Epithelial cell of esophagus (primary cell): ENCODE data around the gene FAXC.

Experiments used
- DNase-seq: peaks from one replicate; pipeline ENCODE4 v3.0.0; 2010; ENCODE audit warnings: low read depth
- H3K4me3 ChIP-seq: 2 replicates; pipeline ENCODE4 v1.5.1; 2011; ENCODE audit warnings: mild to moderate bottlenecking, low read length, control low read depth
- CTCF ChIP-seq: IDR thresholded peaks from 2 replicates; pipeline ENCODE4 v1.5.1; 2011; ENCODE audit warnings: low read depth, mild to moderate bottlenecking, low read length, control low read depth, inconsistent platforms; ENCODE audit not compliant: insufficient read depth; ENCODE audit errors: missing control alignments

Gene FAXC

GRCh38 chr6:99294786-99295185, 54.7 kb downstream of the FAXC start:
- no peak for TF ChIP-seq CTCF

GRCh38 chr6:99289701-99290100, 59.8 kb downstream of the FAXC start:
- DNase-seq: no peak
- TF ChIP-seq CTCF: no peak
- H3K4me3 ChIP-seq: no peak overlapping the region

More at GRCh38 chr6:99294786-99295185, 54.7 kb downstream of the FAXC start:
- DNase-seq: no peak
- H3K4me3 ChIP-seq: no peak overlapping the region

- no peak overlapping the region for H3K4me3 ChIP-seq
- TF ChIP-seq CTCF: no peak
- no peak for DNase-seq
Measured at GRCh38 chr6:99288668-99289067, 60.8 kb downstream of the FAXC start.

- TF ChIP-seq CTCF: no peak
- H3K4me3 ChIP-seq: no peak overlapping the region
- DNase-seq: no peak
Measured at GRCh38 chr6:99287523-99287922, 62.0 kb downstream of the FAXC start.

GRCh38 chr6:99285881-99286280, 63.6 kb downstream of the FAXC start:
- DNase-seq: no peak
- no peak for TF ChIP-seq CTCF

GRCh38 chr6:99282479-99283062, 66.9 kb downstream of the FAXC start:
- DNase-seq: peak; percentile 33
- TF ChIP-seq CTCF: peak; percentile 60
- no peak overlapping the region for H3K4me3 ChIP-seq

More at GRCh38 chr6:99285881-99286280, 63.6 kb downstream of the FAXC start:
- H3K4me3 ChIP-seq: no peak overlapping the region

- DNase-seq: peak; percentile 36
- TF ChIP-seq CTCF: no peak
- H3K4me3 ChIP-seq: no peak overlapping the region
Measured at GRCh38 chr6:99276747-99277146, 72.7 kb downstream of the FAXC start.
